Left ventricle myocardium superior (tissue), 1 donor: ENCODE data around the gene HS6ST3. TPM values are rescaled to one million over a fixed set of nuclear protein-coding genes. Genes with fewer than 3 reads are reported as not detected.

Experiments
- ATAC-seq: fragments of 200-7000 bp; cut with Tn5 transposase; one replicate; pipeline ENCODE4 v1.9.1; 2020; ENCODE audit warnings: mild to moderate bottlenecking, moderate library complexity
- DNase-seq: peaks from one replicate; pipeline ENCODE4 v3.0.0-alpha.2; 2020
- intact Hi-C: fragments of 100-400 bp; cut with micrococcal nuclease; formaldehyde crosslinking; loops from one replicate; pipeline ENCODE4 v1.11.0; 2022
- total RNA-seq: library from RNA; stranded (reverse); fragmentation: NEBNext Ultra II Directional; extraction: Animal tissue kit (Norgen Biotek cat#: 25700); gene quantifications from one replicate; pipeline ENCODE4 v1.2.1, GENCODE V29; 2021
- donor health status: DM: no; HTN: yes; CAD: no; lungs with severe emphysema.

The HS6ST3 gene
- total RNA-seq, 1 donor from 2014 or later, result 2.0 TPM

DNA sequence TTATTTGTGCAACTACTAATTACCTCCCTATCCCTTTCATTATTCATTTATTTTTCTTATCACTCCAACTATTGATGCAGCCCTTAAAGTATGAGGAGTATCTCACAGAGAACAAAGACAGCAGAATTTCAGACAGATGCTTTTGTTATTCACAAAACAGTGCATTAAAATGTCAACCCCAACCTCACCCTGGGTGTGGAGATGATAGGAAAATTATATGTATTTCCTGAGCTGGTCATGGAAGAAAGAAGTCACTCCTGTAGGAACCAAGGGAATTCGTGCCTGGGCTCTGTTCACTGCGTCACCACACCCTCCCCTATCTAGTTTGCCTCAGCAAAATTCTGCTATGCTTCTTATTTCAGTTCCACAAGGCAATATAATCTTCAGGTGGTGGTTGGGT, 588.9 kb downstream of the HS6ST3 start:
- DNase-seq (no peak), ATAC-seq (no peak)
- intact Hi-C loops, result no loop called here

GRCh38 chr13:96680898-96681297, 591.0 kb downstream of the HS6ST3 start:
- ATAC-seq, result no peak
- DNase-seq, result no peak
- intact Hi-C loops, result no loop called here

GRCh38 chr13:96681766-96682165, 591.9 kb downstream of the HS6ST3 start:
- intact Hi-C loops, result no loop called here
- DNase-seq (no peak), ATAC-seq (no peak)

GRCh38 chr13:96684469-96684868, 594.6 kb downstream of the HS6ST3 start:
- ATAC-seq (peak; percentile 96), DNase-seq (no peak)
- intact Hi-C loops, result no loop called here

DNA sequence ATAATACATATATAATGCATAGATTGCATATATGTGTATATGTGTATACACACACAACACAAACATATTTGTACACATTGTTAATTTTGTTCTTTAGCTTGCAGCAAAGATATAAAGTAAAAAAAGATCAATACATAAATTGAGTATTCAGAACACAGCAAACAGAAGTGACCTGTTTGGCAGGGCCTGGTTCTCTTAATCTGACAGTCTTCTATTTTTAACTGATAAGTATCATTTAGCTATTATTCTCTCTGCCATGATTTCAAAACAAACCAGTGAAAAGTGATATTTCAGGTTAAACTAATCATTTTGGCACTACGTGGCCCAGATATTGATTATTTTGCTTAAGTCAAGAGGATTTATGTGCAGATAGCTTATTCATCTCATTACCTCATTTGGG, 595.0 kb downstream of the HS6ST3 start:
- ATAC-seq, result no peak
- no peak for DNase-seq
- intact Hi-C loops, result no loop called here

DNA sequence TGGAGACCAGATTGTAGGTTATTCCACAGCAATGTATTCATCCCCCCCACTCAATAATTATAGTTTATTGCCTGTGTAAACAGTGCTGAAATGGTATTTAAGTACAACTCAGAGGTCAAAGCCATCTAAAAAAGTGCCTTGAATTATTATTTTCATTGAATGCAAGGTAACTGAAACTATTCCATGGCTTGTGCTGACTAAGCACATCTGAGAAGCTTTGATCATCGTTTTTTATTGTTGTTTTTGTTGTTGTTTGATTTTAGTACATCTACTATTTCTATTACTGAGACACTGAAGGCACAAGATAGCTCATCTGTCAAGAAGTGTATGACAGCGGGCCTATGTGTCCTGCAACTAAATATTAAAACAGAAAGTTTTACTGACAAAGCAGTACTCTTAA, 596.4 kb downstream of the HS6ST3 start:
- intact Hi-C loops, result no loop called here
- no peak for ATAC-seq
- DNase-seq, result no peak

- DNase-seq (no peak), ATAC-seq (no peak)
- intact Hi-C loops, result no loop called here
Observed at GRCh38 chr13:96687191-96687590, 597.3 kb downstream of the HS6ST3 start.

- ATAC-seq (no peak), DNase-seq (no peak)
- intact Hi-C loops, result no loop called here
Observed at GRCh38 chr13:96690998-96691397, 601.1 kb downstream of the HS6ST3 start.

- intact Hi-C loops, result no loop called here
- ATAC-seq (no peak), DNase-seq (no peak)
Observed at GRCh38 chr13:96696389-96696900, 606.5 kb downstream of the HS6ST3 start.

DNA sequence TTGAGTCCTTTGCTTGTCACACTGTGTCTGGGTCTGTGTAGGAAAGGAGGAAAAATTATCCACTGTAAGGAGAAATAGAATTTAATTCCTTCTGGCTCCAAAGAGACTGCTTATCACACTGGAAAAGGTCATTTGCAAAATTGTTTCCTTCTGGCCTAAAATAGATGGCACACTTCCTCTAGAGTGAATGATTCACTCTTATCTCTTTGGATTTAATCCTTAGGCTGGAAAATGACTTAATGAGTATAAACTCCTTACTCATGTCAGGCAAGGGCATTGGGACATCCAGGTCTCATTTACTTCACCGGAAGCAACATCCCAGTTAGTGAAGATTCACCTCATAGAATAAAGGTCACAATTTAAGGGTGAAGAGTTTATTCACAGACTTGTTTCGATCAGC, 610.8 kb downstream of the HS6ST3 start:
- ATAC-seq (no peak), DNase-seq (no peak)
- intact Hi-C loops, result no loop called here

- no peak for DNase-seq
- intact Hi-C loops, result no loop called here
- ATAC-seq, result no peak
Observed at GRCh38 chr13:96707146-96707545, 617.2 kb downstream of the HS6ST3 start.

DNA sequence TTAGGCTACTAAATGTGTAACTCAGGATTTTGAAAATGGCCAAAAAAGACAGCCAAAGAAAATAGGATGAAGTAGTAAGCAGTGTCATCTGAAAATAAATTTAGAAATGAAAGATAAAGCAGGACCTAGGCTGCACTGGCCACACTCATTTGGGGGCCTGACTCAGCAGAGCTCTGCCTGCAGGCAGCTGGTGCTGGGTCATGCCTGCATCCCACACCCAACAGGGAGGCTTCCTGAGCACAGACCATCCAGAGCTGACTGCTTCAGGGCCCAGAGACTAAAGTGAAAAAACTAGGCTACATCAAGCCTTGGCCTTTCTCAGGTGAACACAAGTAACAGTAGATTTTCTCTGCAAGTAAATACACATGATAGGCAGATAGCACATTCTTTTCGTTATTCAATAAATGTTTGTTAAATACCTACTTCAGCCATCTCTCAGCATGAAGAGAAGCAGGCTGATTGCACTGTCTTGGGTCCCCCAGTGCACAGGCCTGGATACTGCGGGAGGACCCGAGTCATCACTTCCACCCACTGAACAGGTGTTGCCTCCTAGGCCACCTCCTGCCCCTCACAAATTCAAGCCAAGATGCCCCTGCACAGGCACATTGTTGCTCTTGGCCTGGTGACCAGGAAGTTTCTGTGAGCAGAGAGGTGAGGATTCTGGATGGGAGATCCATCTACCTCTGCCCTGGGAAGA, 620.4 kb downstream of the HS6ST3 start:
- ATAC-seq (no peak), DNase-seq (no peak)
- intact Hi-C loops, result no loop called here

DNA sequence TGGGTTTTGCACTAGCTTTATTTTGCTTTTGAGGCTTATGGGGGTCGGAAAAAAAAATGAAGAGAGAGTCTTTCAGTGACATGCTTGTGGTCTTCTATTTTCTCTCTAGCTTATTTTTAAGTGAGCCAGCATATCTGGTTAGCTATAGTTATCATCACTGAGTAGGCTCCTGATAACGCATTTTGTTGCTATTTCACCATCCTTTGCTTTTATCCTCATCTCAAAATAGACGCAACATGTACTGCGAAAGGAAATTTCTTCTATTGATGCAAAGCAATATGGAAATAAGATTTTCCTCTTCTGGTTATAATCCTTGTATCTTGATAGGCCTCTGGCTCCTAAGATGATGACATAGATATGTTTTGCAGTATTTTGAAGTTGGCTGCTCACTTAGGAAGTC, 630.5 kb downstream of the HS6ST3 start:
- no peak for DNase-seq
- ATAC-seq, result no peak
- intact Hi-C loops, result no loop called here

- intact Hi-C loops, result no loop called here
- DNase-seq (no peak), ATAC-seq (no peak)
Observed at GRCh38 chr13:96726651-96727050, 636.7 kb downstream of the HS6ST3 start.

DNA sequence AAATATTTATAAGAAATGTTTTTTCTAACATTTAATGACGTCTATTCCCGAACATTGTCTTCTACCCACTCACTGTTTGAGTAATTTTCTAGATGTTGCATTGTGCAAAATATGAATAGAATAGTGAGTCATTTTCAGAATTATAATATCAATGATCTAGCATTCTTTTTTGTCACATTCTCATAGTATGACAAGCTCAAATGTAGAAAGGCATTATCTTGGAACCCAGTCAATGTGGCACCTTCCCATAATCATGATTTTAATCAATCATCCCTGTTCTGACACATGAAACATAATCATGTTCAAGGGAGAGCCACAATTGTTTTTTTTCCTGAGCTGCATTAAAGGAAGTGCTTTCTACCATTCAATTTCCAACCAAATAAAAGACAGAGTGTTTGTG, 638.6 kb downstream of the HS6ST3 start:
- DNase-seq, result no peak
- no peak for ATAC-seq
- intact Hi-C loops, result no loop called here

- ATAC-seq, result no peak
- no peak for DNase-seq
- intact Hi-C loops, result no loop called here
Observed at GRCh38 chr13:96730676-96731075, 640.8 kb downstream of the HS6ST3 start.

DNA sequence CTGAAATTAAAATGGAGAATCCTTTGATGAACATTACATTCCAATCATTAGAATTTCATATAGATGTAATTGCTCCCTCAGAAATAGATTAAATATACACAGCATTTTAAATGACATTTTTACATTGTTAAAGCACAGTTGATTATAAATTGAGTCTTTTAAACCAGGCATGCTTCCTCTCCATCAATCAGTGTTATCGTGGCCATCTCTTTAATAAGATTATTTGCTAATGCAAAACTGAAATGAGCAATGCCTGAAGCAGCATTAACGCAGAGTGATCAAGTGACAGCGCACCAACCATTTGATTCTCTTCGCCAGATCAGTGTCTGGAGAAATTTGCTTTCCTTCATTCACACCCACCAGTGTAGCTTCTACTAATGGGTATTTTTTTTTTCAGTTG, 644.6 kb downstream of the HS6ST3 start:
- DNase-seq (no peak), ATAC-seq (no peak)
- intact Hi-C loops, result no loop called here

DNA sequence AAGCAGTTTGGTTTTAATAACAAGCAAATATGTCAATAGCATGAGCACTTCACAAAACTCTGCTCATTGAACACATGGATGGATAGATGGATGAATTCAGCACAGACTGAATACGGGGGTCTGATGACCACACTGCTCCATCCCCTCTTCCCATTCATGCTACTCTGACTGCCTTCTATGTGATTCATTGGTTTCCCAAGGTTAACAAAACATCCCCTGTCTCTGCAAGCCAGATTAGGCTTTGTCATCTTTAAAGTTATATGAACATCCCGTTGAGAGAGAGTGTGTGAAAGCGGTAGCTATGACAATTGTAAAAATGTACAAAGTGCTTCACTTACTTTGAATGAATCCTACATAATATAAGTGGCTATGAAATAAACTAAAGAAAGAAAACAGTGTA, 651.9 kb downstream of the HS6ST3 start:
- ATAC-seq (no peak), DNase-seq (no peak)
- intact Hi-C loops, result no loop called here

GRCh38 chr13:96743296-96744089, 653.6 kb downstream of the HS6ST3 start:
- intact Hi-C loops, result no loop called here
- DNase-seq (no peak), ATAC-seq (no peak)

- no peak for DNase-seq
- intact Hi-C loops, result no loop called here
- ATAC-seq, result no peak
Observed at GRCh38 chr13:96744367-96745331, 654.7 kb downstream of the HS6ST3 start.
